ENCODE measurements around the gene SLC39A7.

GRCh38 chr6:33201935-33202334, 1.3 kb downstream of the SLC39A7 start:
- TF ChIP-seq CTCF (conservative IDR thresholded peaks at IDR 0.05 in 1 of 2, IDR thresholded peaks at IDR 0.05 in 1 of 2; ENCODE audit: extremely low read depth in 1 of 2, insufficient read depth in 1 of 2, low read depth in 1 of 2, low read length in 2 of 2) (no peak), EZH2 (IDR thresholded peaks at IDR 0.05; ENCODE audit: borderline replicate concordance, low read length) (no peak)

All from mammary epithelial cell (primary cell).